DMS114 treated with DMSO at 0.1 percent for 48 hours (cell line): Measurements from ENCODE around the gene MSRB2.

ENCODE experiments used
- DNase-seq: peaks from one replicate; lab custom pipeline; 2025; ENCODE audit not compliant: unreplicated experiment; lab: John Stamatoyannopoulos, UW

Gene MSRB2

DNA sequence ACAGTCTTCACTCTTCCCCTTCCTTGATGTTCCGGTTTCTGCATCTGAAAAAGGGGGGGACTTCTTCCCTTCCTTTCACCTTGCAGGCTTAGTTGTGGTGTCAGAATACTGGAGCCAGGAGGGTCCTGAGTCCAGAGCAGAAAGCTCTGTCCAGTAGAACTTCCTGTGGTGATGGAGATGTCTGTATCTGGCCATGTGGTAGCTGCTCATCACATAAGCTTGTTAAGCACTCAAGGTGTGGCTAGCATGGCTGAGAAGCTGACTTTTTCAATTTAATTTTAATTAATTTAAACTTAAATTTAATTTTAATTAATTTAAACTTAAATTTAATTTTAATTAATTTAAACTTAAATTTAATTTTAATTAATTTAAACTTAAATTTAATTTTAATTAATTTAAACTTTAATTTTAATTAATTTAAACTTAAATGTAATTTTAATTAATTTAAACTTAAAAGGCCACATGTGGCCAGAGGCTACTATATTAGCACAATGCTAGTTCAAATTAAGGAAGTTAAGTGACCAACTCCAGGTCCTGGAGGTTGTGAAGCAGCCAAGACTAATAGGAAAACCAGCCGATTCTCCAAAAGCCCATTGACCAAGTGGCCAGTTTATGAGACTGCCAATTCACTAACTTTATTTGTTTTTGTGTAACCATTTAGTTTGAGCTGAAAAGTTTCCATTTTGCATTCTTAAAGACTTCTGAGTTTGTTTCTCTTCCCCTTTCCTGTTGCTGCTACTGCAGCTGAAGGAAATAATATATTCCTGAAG lies 16.3 kb downstream of the MSRB2 start:
- DNase-seq: no peak

DNA sequence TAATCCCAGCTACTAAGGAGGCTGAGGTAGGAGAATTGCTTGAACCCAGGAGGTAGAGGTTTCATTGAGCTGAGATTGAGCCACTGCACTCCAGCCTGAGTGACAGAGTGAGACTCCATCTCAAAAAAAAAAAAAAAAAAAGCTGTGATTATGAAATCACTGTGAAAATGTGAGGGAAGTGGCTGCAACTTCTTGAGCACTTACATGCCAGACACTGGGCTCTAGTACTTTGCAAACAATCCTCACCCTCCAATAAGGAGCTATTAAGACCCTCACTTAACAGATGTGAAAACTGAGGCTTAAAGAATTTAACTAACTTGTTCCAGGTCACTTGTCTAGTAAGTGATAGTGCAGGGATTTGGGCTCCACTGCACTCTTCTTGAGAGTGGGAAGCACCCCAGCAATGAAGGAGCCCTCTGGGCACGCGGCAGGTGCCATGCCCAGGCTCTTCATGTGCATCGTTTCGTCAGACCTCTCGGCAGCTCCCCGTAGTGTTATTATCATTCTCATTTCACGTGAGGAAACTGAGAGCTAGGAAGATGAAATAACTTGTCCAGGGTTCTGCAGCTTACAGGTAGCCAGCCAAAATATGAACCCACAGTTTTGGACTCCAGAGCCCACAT lies 19.0 kb downstream of the MSRB2 start:
- no peak for DNase-seq

DNA sequence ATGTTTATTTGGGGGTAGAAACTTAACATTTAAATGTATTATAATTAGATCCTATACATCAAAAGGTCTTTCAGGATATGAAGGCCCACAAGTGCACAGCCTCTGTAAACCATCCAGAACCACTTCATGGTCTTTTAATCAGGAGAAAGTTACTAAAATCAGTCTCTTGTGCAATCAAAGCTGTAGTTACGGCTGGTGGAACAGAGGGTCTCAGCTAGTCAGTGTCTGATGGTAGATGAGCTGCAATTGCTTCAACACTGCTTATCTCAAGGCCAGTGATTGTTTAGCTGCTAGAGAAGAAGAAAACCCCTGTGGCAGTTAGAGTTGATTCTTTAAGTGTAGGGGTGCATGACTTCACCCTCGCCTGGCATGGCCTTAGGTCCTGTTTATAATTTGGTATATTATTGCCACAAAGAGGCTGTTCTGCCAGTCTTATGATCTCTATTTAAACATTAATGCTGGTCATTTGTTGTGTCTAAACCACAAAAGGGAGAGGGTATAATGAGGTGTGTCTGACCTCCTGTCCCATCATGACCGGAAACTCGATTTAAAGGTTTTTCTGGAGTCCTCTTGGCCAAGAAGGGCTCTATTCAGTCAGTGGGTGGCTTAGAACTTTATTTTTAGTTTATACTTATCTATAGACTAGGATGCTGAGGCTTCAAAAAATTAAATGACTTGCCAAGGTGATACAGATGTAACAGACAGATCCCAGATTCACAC lies 21.3 kb downstream of the MSRB2 start:
- DNase-seq: no peak

DNA sequence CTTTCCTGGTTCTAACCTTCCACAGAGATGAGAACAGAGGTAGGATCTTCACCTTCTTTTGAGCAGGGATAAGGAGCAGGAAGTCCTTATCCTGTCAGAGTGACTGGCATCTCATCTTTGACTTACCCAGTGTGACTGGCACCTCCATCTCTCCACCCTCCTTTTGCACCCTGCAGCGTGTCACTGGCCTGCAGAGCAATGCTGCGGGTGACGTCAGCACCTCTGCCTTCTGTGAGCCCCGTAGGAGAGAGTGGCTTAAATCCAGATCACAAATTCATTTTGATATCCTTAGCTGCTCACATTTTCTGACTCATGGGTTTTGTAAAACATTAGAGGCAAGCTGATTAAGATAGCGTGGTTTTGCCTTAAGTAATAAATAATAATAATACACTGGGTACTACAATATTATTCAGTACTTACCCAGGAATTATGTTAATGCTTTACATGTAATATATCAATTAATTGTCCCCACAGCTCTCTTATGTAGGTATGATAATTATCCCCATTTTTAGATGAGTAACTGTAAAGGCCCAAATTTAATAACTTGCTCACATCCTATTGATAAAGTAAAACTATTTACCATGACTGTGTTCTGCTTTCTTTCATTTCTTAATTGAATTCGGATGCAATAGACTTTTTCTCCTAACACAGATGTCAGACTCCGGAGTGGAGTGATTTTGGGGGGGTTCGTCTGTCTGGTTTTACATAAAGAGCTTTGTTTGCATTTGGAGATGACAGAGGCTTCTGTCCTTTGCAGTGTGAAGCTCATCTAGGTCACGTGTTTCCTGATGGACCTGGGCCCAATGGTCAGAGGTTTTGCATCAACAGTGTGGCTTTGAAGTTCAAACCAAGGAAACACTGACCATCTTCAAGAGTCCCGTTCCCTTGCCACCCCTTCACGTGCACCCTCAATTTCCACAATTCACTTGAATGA lies 24.9 kb downstream of the MSRB2 start:
- DNase-seq: no peak

DNA sequence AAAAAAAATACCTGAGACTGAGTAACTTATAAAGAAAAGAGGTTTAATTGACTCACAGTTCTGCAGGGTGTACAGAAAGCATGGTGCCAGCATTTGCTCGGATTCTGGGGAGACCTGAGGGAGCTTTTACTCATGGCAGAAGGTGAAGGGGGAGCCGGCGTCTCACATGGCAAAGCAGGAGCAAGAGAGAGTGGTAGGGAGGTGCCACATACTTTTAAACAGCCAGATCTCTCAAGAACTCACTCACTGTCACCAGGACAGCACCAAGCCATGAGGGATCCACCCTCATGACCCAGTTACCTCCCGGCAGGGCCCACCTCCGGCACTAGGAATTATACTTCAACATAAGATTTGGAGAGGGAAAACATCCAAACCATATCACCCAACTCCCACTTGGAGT lies 25.8 kb downstream of the MSRB2 start:
- no peak for DNase-seq

DNA sequence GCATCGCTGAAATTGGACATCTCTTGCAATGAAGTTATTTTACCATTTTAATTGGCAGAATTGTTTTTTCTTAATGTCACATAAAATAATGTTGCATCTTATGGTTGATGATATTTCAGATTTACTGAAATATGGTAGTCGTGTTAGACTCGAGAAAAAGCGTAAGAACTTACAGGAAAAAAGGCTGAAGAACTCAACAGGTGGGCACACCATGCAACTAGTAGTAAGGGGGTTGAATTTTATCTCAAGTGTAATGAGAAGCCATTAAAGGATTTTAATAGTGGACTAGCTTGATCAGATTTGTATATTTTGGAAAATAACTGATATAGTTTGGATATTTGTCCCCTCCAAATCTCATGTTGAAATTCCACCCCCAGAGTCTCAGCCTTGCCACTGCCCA lies 41.1 kb downstream of the MSRB2 start:
- no peak for DNase-seq

DNA sequence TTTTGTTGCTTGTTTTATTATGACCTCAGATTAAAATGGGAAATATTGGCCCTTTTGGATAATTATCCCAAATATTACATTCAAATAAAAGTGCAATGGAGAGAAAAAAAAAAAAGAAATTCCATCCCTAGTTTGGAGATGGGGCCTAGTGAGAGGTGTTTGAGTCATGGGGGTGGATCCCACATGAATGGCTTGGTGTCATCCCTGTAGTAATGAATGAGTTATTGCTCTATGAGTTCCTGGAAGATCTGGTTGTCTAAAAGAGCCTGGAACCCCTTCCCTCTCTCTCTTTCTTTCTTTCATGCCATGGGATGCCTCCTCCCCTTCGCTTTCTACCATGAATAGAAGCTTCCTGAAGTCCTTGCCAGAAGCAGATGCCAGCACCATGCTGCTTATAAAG lies 44.3 kb downstream of the MSRB2 start:
- DNase-seq: no peak

DNA sequence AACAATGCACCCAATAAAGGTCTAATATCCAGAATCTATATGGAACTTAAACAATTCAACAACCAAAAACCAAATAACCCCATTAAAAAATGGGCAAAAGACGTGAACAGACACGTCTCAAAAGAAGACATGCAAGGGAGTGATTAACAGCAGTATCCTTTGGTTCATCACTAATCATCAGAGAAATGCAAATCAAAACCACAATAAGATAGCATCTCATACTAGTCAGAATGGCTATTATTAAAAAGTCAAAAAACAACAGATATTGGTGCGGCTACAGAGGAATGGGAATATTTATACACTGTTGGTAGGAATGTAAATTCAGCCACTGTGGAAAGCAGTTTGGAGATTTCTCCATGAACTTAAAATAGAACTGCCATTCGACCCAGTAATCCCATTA lies 46.6 kb downstream of the MSRB2 start:
- no peak for DNase-seq

DNA sequence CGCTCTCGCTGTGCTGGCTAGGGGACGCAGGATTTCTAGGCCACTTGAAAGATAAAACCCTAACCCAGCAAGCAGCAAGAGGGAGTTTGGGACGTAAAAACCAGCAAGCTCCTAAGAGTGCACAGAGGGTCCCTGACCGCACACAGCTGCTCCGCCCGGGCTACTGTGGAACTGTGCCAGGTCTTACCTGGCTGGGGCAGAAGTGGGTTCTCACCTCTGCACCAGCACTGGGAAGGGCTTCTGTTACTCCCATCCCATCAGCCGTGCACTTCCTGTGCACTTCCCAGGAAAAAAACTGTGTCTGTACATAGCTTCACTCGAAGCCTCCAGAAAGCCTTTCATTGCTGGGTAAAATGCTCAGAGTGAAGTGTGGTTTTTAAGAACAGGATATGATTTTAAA lies 50.9 kb downstream of the MSRB2 start:
- DNase-seq: no peak

DNA sequence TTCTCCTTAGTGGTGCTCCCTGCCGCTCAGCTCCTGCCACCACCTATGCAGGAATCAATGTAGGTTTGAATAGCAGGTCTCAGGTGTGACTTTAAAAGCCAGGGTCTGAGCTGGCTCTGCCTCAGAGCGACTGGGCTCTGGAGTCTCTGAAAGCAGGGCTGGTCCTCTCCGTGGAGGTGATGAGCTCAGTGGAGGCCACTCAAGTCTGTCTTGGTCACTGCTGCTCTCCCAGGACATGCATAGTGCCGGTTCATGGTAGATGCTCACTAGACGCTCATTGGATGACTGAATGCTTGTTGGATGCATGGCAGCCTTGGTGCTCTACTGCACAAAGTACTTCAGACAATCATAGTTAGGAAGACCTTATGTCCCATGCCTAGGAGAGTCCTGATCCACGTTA lies 51.7 kb downstream of the MSRB2 start:
- no peak for DNase-seq

DNA sequence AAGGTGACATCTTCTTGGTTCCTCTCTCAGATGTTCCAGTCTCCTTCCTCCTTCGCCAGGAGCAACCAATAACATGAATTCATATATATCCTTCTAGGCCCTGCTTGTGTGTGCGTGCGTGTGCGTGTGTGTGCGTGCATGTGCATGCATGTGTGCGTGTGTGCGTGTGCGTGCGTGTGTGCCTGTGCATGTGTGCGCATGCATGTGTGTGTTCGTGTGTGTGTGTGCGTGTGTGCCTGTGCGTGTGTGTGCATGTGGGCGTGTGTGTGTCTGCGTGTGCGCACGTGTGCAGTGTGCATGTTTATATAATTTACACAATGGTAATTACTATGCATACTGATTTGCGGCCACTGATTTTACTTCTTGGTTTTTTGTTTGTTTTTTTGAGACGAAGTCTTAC lies 52.8 kb downstream of the MSRB2 start:
- no peak for DNase-seq

DNA sequence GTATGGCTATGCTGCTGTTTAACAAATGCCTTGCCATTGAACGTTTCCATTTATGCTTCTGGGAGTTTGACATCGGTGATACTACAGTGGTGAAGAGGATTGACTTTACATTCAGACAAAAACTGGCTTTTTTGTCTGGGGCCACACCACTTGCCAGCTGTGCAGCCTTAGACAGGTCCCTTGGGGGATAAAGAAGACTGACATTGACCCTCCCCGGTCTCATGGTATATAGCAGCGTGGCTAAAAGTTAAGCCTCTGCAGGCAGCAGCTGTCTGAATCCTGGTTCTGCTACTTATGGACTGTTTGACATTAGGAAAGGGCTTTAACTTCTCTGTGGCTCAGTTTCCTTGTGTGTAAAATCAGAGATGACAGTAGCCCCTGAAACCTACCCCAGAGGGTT lies 54.7 kb downstream of the MSRB2 start:
- no peak for DNase-seq

DNA sequence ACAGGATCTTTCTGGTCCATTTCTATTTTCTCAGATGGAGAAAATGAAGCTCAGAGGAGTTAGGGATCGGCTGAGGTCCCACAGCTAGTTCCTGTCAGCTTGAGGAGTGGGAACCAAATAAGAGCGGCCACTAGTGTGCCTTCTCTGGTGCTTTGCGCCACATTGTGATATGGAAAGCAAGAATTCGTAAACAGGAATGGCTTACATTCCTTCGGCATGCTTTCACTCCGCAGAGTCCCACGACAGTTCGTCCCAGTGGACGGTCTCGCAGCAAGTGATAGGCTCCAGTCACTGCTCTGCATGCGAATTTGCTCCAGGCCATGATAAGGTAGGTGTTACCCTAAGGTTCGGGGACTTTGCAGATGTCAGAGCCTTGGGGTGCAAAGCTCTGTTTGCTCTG lies 55.2 kb downstream of the MSRB2 start:
- DNase-seq: no peak

DNA sequence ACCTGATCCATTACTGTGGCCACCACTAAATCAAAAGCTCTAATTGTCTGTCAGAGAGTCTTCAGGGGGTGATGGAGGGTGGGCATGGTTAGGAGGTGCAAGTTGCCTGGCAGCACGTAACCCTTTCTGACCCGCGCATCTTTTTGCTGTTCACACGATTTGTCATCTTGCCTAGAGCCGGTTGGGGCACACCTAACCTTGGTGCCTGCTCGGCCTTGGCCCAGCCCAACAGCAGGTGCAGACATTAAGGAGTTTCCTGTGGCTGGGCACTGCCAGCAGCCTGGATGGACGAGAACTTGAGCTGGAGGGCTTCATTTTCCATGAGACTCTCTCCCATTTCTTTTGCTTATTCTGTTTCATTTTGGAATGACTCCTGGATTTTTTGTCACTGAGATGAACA lies 55.7 kb downstream of the MSRB2 start:
- no peak for DNase-seq

DNA sequence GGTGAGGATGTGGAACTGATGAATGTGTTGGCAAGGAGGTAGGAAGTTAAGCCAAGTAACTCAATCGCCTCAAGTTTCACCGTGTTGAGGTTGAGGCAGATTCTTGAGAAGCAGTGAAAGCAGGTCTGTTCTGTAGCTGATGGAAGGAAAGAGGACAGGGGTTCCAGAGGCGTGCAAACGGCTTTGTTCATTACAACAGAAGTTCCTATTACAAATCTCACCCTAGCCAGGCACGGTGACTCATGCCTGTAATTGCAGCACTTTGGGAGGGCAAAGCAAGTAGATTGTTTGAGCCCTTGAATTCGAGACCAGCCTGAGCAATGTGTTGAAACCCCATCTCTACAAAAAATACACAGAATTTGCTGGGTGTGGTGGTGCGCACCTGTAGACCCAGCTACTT lies 59.8 kb downstream of the MSRB2 start:
- DNase-seq: no peak

DNA sequence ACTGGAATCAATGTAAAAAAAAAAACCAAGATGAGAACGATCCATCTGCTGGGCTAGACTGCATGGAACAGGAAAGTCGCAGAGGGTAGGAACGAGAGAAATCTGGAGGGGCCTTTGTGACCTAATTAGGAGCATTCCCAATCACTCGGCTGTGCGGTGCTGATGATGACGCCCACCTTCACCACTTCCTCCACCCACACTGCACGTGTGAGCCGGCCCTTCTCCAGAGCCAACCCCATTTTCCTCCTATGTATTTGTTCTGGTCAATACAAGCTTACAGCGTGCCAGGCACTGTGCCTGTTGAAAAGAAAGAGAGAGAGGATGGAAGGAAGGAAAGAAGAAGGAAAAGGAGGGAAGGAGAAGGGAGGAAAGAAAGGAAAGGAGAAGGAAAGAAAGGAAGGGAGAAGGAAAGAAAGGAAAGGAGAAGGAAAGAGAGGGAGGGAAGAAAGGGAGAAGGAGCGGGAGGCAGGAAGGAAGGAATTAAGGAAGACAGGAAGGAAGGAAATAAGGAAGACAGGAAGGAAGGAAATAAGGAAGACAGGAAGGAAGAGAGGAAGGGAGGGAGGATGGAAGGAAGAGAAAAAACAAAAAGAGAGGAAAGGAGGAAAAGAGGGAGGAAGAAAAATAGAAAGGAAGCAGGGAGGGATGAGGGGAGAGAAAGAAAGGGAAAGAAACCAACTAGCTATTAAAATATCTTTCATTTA lies 61.2 kb downstream of the MSRB2 start:
- no peak for DNase-seq

DNA sequence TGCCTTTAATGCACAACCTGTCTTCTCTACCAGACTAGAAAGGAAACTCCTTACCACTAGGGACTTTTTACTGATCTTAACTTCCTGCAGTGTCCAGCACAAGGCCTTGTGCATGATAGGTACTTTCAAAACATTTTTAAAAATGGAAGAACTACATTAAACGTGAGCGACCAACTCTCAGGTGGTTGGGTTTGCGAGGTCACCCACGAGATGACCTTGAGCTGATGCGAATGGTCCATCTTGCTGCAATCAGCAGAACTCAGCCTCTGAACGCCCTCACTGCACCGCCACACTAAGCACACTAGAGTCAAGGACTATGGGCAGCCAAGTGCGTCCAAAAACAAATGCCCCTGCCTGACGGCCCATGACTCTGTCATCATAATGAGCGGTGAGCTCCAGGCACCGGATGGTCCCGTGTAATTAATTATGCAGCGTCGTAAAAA lies 61.9 kb downstream of the MSRB2 start:
- no peak for DNase-seq

DNA sequence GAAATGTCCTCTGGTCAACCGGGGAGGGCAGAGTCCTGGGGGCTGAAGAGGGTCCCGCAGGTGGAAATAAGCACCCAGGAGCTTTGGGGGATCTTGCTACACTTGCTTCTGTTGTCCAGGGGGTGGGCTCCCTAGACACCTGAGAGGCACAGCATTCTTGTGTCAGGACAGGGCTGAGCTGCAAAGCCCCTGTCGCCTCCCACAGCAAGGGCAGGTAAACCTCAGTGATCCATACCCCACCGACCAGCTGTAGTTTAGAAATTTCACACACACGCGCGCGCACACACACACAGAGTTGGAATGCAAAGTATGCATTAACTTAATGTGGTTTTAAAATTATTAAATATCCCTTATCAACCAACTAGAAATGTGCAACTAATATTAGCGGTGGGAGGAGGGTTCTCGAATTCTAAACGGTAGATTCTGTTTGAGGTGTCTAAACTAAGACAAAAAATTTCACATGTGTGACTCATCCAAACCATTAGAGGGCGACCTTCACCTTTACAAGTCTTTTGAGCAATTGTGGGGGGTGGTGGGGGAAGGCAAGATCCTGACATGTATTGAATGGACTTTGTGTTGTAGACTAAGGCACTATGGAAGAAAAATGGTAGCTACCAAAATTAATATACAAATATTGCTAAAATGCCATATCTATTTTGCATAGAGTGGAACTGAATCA lies 62.5 kb downstream of the MSRB2 start:
- DNase-seq: peak; percentile 61

DNA sequence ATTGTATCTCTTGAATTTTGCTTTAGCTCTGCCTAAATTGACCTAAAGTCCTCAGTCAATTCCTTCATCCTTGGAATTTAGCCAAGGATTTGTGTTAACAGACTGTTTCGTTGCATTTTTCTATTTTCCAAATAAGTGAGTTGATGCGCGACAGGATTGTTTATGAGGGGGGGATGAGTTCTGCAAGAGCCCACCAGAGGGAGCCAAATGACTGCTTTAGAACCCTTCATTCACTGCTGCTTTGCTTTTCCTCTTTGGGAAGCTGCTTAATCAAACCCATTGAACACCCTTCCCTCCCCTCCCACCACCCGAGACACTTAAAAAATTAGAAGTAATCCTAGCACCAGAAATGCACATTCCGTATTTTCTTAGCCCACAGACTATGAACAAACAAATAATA lies 63.0 kb downstream of the MSRB2 start:
- DNase-seq: peak; percentile 77
